Measurements from ENCODE around the gene SLAIN2.
"Not testable (repeated sequence)": the region's sequence is repeated elsewhere in the genome, so short reads cannot be mapped to it uniquely, and the experiment has no call there.

Gene SLAIN2

DNA sequence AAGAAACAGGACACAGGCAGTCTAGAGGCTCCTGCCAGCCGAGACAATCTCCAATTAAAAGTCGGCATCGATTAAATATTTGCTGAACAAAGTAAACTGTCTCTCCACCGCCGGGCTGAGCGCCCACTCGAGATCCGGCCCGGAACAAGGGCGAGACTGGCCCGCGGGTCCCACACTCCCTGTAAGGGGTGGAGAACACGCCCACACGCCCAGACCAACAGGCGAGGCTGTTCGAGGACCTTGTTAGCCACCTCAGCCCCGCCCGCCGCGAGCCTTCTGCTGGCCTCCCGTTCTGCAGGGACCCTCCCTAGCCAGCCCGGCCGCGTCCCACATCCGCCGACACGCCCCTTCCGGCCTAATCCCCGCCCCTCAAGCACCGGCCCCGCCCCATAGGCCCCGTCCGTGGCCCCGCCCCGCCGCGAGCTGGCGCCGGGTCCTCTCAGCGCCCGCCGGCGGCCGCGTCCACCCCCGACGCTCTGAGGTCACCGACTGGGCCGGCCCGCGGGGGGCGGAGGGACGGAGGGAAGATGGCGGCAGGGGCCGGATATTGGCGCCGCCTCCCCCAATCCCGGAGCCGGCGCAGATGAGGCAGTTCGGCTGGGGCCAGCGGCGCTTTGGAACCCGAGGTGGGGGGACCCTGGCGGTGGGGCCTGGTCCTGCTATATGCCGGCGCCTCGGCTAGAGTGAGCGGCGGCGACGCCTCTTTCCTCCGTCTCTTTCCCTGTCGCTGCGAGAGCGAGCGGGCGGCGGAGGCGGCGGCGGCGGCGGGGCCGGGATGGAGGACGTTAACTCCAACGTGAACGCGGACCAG lies at the start of gene SLAIN2:
SLAIN2 (plus strand) TSS at position 565 of the 811 bp plus-strand sequence; CDS start at position 776, 211 bp downstream.
- peak; percentile 98 for DNase-seq

DNA sequence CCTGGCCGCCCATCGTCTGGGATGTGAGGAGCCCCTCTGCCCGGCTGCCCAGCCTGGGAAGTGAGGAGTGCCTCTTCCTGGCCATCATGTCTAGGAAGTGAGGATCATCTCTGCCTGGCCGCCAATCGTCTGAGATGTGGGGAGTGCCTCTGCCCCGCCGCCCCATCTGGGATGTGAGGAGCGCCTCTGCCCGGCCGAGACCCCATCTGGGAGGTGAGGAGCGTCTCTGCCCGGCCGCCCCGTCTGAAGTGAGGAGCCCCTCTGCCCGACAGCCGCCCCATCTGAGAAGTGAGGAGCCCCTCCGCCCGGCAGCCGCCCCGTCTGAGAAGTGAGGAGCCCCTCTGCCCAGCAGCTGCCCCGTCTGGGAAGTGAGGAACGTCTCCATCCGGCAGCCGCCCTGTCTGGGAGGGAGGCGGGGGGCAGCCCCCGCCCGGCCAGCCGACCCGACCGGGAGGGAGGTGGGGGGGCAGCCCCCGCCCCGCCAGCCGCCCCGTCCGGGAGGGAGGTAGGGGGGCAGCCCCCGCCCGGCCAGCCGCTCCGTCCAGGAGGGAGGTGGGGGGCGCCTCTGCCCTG lies 49.0 kb upstream of the SLAIN2 start:
- DNase-seq = not testable (repeated sequence)

DNA sequence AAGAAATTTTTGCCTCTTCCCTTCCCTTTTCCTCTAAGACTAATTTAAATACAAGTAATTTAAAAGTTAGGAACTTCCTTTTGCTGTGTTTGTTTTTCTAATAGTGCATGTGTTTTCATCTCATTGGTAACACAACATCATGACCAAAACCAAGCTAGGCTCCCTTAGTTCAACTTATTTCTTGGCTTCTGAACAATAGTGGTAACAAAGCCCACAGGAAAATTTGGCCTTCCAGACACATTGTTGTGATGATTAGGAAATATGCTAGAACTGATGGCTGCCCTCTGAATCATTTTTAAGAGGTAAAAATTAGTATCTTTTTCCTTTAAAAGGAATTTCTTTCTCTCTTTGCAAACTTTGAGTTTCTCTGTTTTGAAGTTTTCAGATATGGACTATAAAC lies 46.2 kb upstream of the SLAIN2 start:
- no peak for DNase-seq

DNA sequence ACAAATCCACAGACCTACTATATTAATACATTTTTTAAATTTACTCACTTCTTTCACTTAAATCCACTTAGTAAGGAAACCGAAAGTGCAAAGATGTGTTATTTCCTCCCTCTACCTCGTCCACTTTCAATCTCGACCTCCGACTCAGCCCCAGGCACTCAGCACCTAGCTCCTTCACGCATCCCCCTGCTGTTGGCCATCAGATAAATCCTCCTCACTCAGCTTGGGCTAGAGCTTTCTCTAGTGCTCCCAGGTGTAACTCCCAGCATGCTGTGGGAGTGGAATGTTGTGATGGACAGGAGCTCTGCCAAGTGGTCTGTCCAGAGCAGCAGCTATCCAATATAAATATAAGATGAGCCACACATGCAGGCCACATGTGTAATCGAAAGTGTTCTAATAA lies 45.0 kb upstream of the SLAIN2 start:
- no peak for DNase-seq

DNA sequence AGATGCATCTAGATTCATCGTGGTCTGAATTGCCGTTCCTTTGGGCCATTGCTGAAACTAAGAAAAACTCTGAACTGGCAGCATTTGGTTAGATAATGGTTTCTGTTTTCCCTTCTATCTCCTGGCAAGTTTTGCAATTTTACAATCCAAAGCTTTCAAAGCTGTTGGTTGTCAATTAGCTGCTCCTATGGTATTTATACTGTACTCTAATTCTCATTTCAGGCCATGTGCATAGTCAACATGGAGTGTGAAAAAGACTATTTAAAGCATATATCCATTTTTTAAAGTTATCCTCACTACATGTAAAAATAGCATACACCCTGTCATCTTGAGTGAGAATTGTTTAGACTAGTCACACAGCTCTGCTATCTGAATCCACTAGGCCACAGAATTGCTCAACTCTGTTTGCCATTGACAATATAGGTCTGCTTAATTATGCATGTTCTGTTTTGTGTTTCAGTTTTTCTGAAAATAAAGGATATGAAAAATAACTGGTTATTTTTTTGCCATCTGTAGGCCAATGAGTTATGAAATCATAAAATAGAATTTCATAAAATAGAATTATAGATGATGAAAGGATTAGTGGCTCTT lies 44.0 kb upstream of the SLAIN2 start:
- DNase-seq = no peak

DNA sequence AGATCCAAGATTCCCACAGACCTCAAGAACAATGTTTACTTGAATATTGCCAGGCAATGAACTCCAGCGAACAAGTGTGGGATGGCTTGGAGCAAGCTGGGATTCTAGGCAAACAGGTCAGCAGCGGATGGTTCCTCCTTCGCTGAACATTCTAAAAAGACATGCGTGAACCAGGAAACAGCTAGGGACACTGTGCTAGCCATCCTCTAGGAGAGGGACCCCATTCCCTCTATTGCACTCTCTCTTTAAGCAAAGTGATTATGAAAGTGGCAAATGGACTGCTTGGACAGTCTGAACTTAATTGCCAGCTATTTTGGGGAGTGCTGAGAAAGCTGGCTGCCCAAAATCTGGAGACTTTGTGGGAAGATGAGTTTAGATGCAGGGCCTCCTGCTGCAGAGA lies 41.8 kb upstream of the SLAIN2 start:
- no peak for DNase-seq

DNA sequence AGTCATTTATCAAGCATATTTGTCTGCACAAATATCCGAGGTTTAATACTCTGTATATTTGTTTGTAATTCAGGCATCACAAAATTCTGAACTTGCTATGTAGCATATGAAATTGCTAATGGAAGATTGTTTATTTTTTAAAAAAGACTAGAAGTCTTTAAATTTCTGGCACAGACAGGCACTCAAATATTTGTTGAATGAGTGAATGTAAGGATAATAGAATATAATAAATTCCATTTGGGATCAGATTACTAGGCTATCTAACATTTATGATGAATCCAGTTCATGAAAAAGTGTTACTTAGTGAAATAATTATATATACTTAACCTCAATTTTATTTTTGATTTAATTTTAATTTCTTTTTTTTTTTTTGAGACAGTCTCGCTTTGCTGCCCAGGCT lies 41.3 kb upstream of the SLAIN2 start:
- no peak for DNase-seq

DNA sequence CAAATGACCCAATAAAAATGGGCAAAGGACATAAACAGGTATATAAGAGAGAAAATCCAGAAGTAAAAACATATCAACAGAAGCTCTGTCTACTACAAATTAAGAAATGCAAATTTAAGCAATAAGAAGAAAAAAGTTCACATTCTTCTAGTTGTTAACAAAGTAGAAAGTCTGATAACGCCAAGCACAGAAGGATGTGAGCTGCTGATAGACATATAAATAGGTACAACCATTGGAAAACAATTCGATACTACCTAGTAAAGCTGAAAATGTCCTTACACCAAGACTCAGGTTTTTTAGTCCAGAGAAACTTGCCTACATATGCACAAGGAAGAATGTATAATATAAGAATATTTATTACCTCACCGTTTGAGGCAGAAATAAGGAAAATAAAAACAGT lies 35.8 kb upstream of the SLAIN2 start:
- no peak for DNase-seq

DNA sequence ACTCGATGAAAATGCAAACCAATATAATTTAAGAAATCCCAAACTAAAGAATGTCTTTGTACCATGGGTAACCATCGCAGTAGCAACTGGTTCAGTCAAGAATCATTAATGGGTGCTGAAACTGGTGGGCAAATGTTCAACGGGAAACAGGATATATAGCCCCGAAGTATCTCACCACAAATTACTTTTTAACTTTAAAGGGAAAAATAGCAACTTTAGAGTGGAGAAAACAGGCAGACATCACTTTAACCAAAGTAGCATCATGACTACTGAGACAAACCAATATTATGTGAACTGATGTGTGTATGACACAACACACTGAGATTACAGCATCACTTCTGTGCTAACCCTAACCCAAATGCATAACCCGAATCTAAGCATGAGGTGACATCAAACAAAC lies 33.8 kb upstream of the SLAIN2 start:
- no peak for DNase-seq

DNA sequence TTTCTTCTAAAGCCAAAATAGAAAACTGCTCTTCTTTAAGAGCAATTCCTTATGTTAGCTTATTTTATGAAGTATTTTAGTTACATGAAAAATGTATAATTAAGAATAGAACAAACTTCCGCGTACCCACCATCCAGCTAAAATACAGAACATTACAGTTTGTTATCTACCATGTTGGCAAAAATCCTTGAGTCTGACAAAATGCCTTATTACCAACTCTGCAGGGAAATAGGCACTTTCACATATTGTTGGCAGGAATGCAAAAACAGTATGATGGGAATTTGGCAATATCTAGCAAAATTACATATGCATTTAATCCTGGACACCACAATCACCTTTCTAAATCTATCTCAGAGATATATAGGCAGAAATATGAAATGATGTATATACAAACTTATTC lies 32.4 kb upstream of the SLAIN2 start:
- DNase-seq = no peak

DNA sequence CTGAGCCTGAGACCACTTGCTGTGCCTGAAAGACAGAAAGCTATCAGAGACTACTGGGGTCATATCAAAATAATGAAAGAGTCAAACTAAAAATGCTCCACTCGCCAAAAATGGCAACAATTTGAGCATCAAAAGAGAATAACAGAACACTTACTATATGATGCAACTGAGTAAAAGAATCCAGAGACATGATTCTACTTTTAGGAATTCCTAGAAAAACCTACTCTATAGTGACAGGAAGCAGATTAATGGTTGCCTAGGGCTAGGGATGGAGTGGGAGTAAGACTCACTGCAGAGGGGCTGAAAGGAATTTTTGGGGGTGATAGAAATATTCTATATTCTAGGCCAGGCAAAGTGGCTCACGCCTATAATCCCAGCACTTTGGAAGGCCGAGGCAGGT lies 29.4 kb upstream of the SLAIN2 start:
- no peak for DNase-seq

DNA sequence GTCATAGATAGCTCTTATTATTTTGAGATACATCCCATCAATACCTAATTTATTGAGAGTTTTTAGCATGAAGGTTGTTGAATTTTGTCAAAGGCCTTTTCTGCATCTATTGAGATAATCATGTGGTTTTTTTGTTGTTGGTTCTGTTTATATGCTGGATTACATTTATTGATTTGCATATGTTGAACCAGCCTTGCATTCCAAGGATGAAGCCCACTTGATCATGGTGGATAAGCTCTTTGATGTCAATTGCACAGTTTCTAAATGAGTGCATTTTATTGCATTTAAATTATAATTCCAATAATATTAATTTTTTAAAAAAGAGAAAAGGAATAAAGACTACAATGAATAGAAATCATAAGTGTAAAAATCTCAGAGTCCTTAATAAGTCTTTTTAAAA lies 26.6 kb upstream of the SLAIN2 start:
- DNase-seq = not testable (repeated sequence)

DNA sequence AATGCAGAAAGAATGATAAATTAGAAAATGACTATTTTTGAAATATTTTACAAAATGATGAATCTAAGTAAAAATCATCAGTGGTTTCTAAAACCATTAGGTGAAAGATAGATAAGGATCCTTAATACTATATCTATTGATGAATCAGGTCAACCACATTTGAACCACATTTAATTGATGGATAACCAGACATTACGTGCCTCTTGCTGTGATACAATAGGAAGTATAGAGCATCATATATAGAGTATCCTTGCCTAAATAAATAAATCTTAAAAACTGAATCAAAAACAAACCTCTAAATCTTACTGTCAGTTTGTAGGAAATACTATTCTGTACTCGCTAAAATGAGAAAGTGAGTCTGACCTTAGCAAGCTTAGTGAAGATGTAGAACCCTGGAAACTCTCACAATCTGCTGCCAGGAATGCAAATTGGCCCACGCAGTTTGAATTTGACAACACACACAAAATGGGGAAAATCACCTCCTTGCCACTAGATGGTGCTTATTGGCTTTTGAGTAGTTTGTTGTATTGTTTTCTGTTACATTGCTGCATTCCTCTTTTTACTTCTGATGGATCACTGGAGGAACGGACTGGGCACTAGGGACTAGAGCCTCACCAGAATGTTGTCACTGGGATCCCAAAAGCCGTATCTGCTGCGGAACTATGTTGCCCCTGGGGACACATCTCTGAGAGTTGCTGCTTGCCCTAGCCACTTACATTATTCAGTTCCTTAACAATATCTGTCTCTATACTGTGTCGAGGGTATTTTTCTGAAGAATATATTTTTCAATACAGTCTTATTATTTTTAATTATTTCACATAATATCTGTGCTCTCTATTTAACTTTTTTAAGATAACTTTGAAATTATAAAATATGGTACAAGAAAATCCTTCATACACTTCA lies 25.4 kb upstream of the SLAIN2 start:
- DNase-seq = no peak

DNA sequence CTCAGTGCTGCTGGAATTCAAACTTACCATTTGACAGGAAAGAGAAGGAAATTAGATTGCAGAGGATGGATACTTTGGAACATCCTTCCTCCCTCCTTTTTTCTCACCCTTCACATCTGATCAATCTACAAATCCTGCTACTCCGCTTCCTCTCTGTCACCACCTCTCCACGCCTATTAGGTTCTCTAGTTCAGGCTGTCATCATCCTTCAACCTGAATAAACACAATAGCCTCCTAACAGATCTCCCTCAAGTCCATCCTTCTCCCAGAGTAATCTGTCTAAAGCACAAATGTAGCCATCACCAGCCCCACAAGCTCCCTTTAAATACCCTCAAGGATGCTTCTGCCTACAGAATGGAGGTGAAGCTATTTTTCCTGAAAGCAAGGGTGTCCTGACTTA lies 20.0 kb upstream of the SLAIN2 start:
- no peak for DNase-seq

DNA sequence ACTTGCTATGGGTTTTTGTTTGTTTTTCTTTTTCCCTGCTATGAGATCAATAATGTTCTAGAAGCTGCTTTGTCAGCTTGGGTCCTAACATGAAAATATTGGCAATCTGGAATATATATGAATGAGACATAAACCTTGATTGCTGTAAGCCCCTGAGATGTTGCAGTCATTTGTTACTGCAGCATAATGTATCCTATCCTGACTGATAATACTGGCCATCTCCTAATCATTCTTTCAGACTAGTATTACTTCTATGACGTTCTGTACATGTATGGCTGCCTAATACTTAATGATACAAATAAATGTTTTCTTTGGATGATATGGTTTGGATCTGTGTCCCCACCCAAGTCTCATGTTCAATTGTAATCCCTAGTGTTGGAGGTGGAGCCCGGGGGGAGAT lies 19.3 kb upstream of the SLAIN2 start:
- DNase-seq = no peak

DNA sequence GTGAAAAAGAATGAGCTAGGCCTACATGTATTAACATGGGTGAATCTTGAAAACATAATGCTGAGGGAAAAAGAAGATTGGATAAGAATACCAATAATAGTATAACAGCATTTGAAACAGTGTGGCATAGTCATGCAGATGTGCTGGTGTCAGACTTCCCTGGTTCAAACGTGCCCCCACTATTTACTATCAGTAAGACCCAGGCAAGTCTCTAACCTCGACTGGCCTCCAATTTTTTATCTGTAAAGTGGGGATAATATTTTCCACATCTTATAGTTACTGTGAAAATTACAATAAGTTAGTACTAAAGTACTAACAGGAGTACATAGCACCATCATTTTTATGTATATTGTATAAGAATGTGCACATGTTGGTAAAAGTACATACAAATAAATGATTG lies 17.0 kb upstream of the SLAIN2 start:
- DNase-seq = no peak

DNA sequence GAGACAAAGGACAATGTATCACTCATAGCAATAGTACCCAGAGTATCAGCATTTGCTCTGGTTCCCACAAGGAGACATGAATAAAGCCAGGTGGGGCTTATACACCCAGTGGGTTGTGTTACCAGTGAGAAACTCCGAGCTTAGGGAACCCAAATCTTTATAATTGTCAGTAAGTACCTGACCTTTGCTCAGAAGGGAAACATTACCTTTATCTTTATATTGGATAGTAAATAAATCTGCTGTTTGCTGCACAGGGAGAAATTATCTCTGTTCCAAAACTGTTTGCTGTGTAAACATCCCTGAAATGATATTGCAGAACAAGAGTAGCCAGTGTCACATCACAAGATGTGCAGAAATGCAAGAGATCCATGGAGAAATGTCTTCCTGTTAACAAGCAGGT lies 12.1 kb upstream of the SLAIN2 start:
- no peak for DNase-seq

DNA sequence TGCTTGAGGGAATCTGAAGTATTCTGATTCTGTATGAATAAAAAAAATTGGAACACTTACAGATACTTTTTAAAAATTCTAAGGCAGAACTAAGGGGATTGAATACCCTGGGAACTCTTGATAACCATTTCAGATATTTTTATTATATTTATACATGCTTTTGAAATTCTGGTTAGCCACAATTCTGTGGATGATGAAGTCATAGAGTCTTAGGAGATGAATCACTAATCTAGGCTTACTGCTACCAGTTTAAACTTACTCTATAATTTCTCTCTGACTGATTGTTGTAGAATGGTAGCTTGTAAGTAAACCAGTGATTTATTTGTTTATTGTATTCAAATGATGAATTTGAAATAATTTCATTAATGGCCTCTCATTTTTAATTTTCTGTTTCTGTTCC lies 11.4 kb upstream of the SLAIN2 start:
- DNase-seq = no peak

DNA sequence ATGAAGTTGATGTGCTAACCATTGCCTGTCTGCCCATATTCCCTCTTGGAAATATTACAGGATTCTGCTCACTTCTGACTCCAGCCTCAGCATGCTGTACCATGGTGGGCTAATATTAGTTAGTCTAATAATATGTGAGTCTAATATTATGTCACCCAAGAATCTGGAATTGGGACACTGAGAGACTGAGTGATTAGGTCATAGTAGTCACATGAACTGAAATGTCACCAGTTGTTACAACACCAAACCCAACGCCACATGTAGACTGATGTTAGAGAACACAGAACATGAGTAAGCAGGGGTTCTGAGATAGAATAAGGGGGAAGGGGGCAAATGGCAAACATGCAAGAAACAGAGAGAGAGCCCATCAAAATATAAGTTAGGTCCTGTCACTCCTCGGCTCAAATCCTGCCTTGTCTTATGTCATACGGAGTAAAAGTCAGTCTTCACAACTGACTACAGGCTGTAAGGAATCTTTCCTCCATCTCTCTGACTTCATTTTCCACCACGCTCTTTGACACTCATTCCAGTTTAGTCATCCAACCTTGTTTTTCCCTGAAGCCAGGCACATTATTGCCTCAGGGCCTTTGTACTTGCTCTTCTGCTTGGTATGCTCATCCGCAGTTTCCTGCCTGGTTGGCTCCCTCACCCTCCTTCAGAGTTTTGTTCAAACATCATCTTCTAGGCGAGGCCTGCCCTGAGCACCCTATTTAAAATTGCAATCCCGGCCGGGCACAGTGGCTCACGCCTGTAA lies 9.6 kb upstream of the SLAIN2 start:
- DNase-seq = no peak

DNA sequence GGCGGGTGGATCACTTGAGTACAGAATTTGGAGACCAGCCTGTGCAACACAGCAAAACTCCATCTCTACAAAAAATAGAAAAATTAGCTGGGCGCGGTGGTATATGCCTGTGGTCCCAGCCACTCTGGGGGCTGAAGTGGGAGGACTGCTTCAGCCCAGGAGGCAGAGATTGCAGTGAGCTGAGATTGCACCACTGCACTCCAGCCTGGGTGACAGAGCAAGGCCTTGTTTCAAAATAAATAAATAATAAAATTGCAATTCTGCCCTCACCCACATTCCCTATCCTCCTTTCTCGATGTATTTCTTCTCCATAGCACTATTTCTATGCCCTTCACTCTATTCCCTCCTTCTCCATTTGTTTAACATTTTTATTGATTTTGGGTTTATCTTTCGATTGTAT lies 8.7 kb upstream of the SLAIN2 start:
- DNase-seq = no peak

DNA sequence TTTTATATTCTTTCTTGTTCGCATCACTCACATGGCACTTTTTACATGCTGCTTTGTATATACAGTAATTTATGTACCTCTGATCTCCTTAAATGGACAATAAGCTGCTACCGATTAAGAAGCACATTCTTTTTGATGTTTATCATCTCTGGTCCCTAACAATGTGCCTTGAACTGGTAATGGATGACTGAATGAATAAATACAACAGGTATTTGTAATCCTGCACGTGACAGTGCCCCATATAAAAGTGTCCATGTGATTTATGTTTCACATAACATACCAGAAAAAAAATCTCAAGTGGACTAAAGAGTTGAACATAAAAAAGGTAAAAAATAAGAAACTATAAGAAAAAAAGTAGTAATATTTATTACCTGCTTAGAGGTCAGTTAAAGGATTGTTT lies 7.7 kb upstream of the SLAIN2 start:
- DNase-seq = no peak

DNA sequence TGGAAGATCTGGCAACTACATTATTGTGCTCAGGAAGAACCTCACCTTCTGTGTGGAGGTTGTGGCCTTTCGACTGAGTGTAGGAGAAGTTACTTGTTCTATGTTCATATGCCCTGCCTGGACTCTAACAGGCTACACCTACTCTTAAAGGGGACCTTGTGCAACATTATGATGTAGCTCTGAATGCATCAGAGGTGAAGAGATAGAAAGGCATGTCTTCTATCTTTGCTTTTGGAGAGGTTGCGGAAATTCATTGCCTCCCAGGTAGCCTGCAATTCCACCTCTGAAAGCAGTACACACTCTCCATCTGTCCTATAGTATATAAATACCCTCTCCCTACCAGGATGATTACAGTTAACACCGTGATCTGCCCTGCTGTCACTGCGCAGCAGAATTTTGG lies 7.1 kb upstream of the SLAIN2 start:
- no peak for DNase-seq

DNA sequence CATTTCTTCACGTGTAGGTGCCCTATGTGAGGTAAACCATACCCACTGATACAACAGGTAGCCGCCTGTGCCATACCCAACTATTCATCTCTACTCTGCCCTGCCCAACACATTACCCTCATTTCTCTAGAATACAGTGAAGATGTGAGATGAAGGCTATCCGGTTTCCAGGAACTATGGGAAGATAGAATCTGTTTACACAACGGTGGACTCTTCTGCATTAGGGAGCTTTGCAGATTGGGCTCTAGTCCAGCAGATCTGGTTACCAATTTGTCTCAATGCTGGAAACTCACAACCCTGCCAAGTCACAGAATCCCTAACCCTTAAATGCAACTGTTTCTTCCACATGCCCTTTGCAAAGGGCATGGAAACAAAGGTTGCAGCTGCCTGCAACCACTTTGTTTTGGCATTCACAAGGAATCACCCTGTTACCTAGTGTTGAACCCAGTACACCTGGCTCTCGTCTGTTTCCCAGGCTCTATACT lies 6.4 kb upstream of the SLAIN2 start:
- DNase-seq = no peak

Measured in stimulated activated CD4-positive, alpha-beta T cell treated with anti-CD3 and anti-CD28 coated beads, Interleukin-4, amount 100 ng/mL, for 1 hour (primary cell).